SKM-1 treated with dmso at 0.1 percent for 144 hours (cell line): ENCODE measurements around the gene IGBP1.
"Not testable (repeated sequence)": the region's sequence is repeated elsewhere in the genome, so short reads cannot be mapped to it uniquely, and the experiment has no call there.

Experiments
- DNase-seq: peaks from one replicate; lab custom pipeline; 2025; ENCODE audit not compliant: unreplicated experiment; lab: John Stamatoyannopoulos, UW

The IGBP1 gene

GRCh38 chrX:70133303-70134115 lies at the start of gene IGBP1:
Gene IGBP1 (plus strand): TSS chrX:70133447. CDS start chrX:70133948, 501 bp downstream.
- DNase-seq: peak; percentile 81

DNA sequence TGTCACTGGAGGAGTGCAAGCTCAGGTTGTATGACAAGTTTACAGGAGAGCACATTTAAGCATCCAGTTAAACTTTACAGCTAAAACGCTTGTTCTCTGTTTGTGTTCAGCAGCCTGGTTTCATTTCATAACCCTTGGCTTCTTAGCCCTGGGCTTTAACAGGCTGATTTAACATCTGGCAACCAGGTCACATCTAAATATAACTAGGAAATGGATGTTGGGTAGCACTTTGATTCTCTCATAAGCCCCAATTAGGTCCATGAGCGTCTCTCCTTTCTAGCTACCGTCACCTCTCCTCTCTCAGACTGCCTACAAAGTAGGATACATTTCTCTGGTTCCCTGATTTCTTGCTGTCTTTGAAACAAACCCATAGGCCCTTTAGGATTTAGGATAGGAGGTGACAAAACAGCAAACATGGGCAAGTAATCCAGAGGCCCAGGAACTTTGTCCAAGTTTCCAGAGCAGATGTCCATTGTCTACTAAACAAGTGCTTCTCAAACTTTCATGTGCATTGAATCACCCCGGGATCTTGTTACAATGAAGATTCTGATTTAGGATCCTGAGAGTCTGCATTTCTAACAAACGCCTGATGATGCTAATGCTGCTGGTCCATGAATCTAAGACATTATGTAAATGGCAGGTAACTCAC lies 48.5 kb upstream of the IGBP1 start:
- no peak for DNase-seq

GRCh38 chrX:70087857-70088630 lies 45.2 kb upstream of the IGBP1 start:
- DNase-seq: no peak

- no peak for DNase-seq
These were observed 44.5 kb upstream of the IGBP1 start for GRCh38 chrX:70088751-70089150.

DNA sequence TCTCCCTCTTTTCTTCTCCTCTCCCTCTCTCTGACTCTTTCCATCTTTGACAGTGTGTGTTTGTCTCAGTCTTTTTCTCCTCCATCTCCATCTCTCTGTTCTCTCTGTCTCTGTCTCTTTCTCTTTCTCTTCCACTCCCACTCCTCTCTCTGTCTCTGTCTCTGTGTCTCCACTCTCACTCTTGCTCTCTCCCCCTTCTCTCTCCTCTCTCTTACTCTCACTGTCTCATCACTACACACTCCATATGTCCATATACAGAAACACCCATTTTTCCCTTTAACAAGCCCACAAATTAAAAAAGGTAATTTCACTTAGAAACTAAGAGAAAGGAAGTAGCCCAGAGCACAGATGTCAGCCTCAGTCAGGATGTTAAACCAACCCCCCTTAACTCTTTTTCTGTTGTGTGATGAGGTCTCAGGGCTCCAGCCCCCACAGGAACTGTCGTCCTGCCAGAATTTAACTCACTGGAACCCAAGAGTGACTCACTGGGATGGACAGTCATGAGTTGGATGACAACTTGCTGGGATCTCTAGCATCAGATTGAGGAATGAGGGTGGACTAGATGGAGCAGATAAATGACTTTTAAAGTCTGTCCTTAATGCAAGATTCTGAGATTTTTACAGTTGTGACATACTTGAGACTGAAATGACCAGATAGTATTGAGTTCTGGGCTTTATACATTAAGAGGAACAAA lies 43.5 kb upstream of the IGBP1 start:
- no peak for DNase-seq

GRCh38 chrX:70092247-70092646 lies 41.0 kb upstream of the IGBP1 start:
- no peak for DNase-seq

DNA sequence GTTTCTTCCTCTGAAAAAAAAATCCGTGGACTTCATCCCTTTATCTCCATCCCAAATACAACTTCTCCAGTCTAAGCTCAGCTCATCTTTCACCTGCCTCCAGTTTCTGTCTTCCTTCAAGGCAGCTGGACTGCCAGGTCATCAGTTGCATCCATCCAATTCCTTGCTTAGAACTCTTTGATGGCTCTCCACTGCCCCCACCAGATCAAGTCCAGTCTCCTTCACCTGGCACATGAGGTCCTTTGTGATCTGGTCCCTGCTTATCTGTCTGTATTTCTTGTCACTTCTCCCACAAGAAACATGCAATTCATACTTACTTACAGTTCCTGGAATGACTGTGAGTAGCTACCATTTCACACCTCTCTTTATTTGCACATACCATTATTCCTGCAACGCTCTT lies 37.2 kb upstream of the IGBP1 start:
- DNase-seq: no peak

DNA sequence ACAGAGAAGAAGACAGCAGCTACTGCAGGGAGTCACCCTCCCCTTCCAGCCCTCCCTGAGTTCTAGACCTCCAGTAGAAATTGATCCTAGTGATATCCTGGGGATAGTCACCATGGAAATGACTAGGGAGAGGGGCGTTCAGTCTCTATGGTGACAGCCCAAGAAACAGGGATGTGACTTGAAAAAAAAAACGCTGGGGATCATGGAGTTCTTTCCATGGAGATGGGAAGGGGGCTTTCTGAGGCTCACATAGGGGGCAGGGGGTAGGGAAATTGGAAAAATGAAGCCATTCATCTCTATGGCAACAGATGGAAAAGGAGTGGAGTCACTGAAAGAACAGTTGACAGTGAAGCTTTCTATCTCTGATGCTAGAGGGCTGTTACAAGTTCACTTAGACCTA lies 28.0 kb upstream of the IGBP1 start:
- DNase-seq: no peak

DNA sequence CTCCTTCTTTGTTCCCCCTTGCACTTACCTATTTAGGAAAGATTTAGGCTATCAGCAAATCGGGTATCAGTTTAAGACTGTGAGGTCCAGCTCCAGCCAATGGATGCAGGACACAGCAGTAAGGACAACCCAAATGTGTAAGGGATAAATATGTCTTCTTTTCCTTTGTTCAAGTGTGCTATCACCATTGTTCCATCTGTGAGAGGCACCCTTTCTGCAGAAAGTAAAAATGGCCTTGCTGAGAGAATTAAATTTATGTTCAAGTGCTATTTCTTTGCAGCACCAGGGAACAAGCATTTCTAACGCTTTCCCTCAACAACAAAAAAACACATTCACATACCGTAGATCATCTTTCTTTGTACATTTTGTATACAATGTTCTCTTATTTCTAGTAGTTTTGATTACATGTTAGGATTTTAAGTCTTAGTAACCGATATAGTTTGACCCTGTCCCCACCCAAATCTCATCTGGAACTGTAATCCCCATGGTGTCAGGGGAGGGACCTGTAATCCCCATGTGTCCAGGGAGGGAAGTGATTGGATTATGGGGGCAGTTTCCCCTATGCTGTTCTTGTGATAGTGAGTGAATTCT lies 21.7 kb upstream of the IGBP1 start:
- not testable (repeated sequence) for DNase-seq

- no peak for DNase-seq
These were observed 15.5 kb upstream of the IGBP1 start for GRCh38 chrX:70117738-70118137.

GRCh38 chrX:70123014-70123413 lies 10.2 kb upstream of the IGBP1 start:
- not testable (repeated sequence) for DNase-seq

DNA sequence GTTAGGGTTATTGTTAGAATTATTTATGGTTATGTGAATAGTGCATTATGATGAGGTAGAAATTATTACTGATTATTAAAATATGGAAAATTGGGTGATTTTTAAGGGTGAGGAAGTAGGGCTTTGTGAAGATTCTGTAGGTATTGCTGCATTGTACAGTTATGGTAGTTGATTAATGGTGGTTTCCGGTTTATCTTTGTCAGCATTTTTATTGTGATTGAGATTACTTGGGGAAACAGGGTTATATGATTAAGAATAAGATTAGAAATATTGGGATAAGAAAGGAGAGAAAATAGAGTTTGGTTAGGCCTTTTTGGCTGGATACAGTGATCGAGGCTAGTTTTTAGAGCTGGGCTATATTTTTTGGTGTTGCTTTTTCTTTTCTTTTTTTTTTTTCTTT lies 8.6 kb upstream of the IGBP1 start:
- DNase-seq: no peak

DNA sequence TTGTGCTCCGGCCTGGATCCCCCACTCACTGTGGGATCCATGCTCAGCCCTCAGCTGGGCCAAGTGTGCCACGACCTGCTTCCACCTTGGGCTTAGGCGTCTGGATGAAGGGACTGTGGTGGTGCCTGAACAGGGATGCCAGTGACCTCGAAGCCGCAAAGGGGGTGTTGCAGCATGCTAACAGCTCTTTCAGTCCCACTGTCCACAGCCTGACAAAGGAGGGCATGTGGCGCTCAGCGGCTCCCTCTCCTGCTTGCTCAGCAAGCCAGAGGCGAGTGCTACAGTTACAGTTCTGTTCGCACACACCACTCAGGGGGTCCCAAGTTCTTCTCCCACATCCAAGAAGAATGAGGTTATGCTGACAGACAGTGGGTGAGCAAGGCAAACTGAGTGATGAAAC lies 5.2 kb upstream of the IGBP1 start:
- DNase-seq: no peak

GRCh38 chrX:70129816-70130215 lies 3.4 kb upstream of the IGBP1 start:
- DNase-seq: no peak

GRCh38 chrX:70132224-70132623 lies 1.0 kb upstream of the IGBP1 start:
- DNase-seq: no peak

- no peak for DNase-seq
These were observed 357 bp upstream of the IGBP1 start for GRCh38 chrX:70132877-70133302.

DNA sequence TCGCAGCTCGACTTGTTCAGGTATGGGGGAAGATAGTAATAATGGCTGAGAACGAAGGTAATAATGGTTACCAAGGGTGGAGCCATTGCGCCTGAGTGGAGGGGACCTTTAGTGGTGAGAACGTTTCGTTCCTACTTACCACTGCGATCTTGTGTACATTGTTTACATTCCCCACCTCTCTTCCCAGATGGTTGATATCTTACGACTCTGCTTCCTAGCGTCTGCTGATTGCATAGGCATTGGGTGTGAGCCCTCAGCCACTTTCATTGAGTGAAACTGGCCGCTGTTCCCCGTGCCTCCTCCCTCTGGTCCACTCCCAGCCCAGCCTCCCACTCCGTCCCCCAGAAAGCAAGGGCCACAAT lies 850 bp downstream of the IGBP1 start:
- DNase-seq: no peak

GRCh38 chrX:70138622-70139021 lies 5.4 kb downstream of the IGBP1 start:
- DNase-seq: no peak

DNA sequence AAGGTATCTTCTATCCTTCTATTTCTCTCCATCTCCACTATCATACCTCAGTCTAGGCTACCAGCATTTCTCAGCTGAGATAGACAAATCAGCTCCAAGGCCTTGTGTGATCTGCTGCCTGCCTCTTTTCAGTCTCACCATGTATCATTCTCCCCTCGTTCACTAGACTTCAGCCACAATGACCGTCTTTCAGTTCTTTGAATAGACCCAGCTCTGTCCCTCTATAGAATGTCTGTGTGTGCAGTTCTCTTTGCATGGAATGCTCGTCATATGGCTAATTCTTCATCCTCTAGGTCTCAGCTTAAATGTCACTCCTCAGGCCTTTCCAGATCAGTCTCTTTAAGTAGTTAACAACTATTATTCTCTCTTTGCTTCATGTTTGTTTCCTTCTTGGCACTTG lies 6.5 kb downstream of the IGBP1 start:
- DNase-seq: no peak

DNA sequence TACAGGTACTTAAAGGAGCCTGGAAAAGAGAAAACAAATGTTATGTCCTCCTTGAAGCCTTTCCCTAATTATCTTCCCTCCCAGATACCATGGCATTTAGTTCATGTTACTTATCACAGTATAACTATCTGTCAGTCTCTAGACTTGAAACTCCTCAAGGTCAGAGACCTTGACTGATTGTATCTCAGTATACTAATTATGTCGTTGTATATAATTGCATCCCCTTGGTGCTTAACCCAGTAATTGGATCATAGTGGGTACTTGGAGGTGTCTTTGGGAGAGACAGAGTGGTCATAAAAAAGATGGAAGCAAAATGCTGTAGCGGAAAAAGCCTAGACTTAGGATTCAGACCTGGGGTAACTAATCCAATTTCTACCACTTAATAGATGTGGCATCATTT lies 8.1 kb downstream of the IGBP1 start:
- no peak for DNase-seq
